H1 (cell line): ENCODE data around the gene WWC2. TPM values are rescaled to one million over a fixed set of nuclear protein-coding genes. Genes with fewer than 3 reads are reported as not detected.

Experiments used
- CTCF ChIA-PET: fragments of 300-600 bp; sonication (Branson Sonifier 250); formaldehyde crosslinking; loops from one replicate; lab custom pipeline; 2021; ENCODE audit not compliant: partially characterized antibody; lab: Charles Lee
- POLR2A ChIA-PET: fragments of 300-600 bp; sonication (Branson Sonifier 250); formaldehyde crosslinking; loops from one replicate; lab custom pipeline; 2021; ENCODE audit warnings: inconsistent platforms; ENCODE audit not compliant: partially characterized antibody; lab: Charles Lee
- DNase-seq, 2 experiments: peaks; one replicate each; pipeline versions ENCODE4 v3.0.0 to v3.0.0-alpha.2; 2010 to 2022; ENCODE audit warnings: low spot score in 2 of 2, low read depth in 1 of 2, mixed read lengths in 1 of 2
- FAIRE-seq: peaks from 2 replicates; lab custom pipeline; 2011; peaks lifted over from hg19 to GRCh38; lab: Jason Lieb, UNC
- H2AFZ ChIP-seq: 2 replicates; pipeline ENCODE4 v1.8.1; 2012; ENCODE audit warnings: low read length, inconsistent platforms
- H2AK5ac ChIP-seq: 2 replicates; pipeline ENCODE4 v1.6.1; 2013; ENCODE audit warnings: low read depth, low read length
- H2BK120ac ChIP-seq: replicated peaks from 2 replicates; pipeline ENCODE3; 2013; ENCODE audit warnings: low read depth, low read length, inconsistent platforms
- H2BK12ac ChIP-seq: 2 replicates; pipeline ENCODE4 v1.6.1; 2013; ENCODE audit warnings: low read depth, low read length
- H2BK15ac ChIP-seq: 2 replicates; pipeline ENCODE4 v1.6.1; 2013; ENCODE audit warnings: low read length
- H2BK20ac ChIP-seq: 2 replicates; pipeline ENCODE4 v1.6.1; 2013; ENCODE audit warnings: low read length
- H2BK5ac ChIP-seq: 2 replicates; pipeline ENCODE4 v1.6.1; 2013; ENCODE audit warnings: low read depth, low read length
- H3K14ac ChIP-seq: 2 replicates; pipeline ENCODE4 v1.6.1; 2013; ENCODE audit warnings: inconsistent platforms; ENCODE audit not compliant: insufficient read length
- H3K18ac ChIP-seq: 2 replicates; pipeline ENCODE4 v1.6.1; 2013; ENCODE audit warnings: low read length; ENCODE audit errors: extremely low read depth
- H3K23ac ChIP-seq: 2 replicates; pipeline ENCODE4 v1.6.1; 2013; ENCODE audit warnings: inconsistent platforms; ENCODE audit not compliant: insufficient read length
- H3K23me2 ChIP-seq: 2 replicates; pipeline ENCODE4 v1.6.1; 2013; ENCODE audit warnings: low read depth, low read length
- H3K27ac ChIP-seq: 2 replicates; pipeline ENCODE4 v1.6.1; 2011; ENCODE audit warnings: low read depth, low read length, inconsistent platforms
- H3K27me3 ChIP-seq, 4 experiments: replicated peaks in 1 of 4; 1 replicate in 1 of 4; 2 replicates in 3 of 4; pipeline versions ENCODE4 v1.6.1 to v1.8.1; 2011 to 2013; ENCODE audit warnings: low read length in 3 of 4, mild to moderate bottlenecking in 3 of 4, inconsistent platforms in 2 of 4, mixed read lengths in 2 of 4, moderate library complexity in 1 of 4; ENCODE audit not compliant: control insufficient read depth in 3 of 4, insufficient read depth in 3 of 4; ENCODE audit errors: extremely low read depth in 1 of 4
- H3K36me3 ChIP-seq, 4 experiments: 2 replicates each; pipeline versions ENCODE4 v1.6.1 to v1.8.1; 2011 to 2013; ENCODE audit warnings: mild to moderate bottlenecking in 4 of 4, low read length in 3 of 4, moderate library complexity in 2 of 4, control low read depth in 1 of 4, inconsistent platforms in 1 of 4; ENCODE audit not compliant: insufficient read depth in 4 of 4, control insufficient read depth in 2 of 4
- H3K4ac ChIP-seq: replicated peaks from 2 replicates; pipeline ENCODE3; 2013; ENCODE audit warnings: low read length, low read depth, mixed read lengths, inconsistent platforms; ENCODE audit not compliant: insufficient read length
- H3K4me1 ChIP-seq, 4 experiments: replicated peaks in 1 of 4; 1 replicate in 1 of 4; 2 replicates in 3 of 4; pipeline versions ENCODE4 v1.6.1 to v1.8.1; 2011 to 2013; ENCODE audit warnings: low read length in 3 of 4, inconsistent platforms in 2 of 4, mixed read lengths in 1 of 4; ENCODE audit not compliant: insufficient read depth in 4 of 4, control insufficient read depth in 3 of 4
- H3K4me2 ChIP-seq, 2 experiments: 2 replicates each; pipeline versions ENCODE4 v1.6.1 to v1.8.1; 2011 to 2013; ENCODE audit warnings: low read depth in 2 of 2, low read length in 2 of 2, control low read depth in 1 of 2, inconsistent platforms in 1 of 2, mild to moderate bottlenecking in 1 of 2; ENCODE audit not compliant: insufficient read depth in 1 of 2
- H3K4me3 ChIP-seq, 4 experiments: fragments of 200-600, 300-600 bp in 1 of 4; sonication (generic), shearing (Covaris generic), sonication (Bioruptor Twin) in 1 of 4; 2 replicates each; pipeline versions ENCODE4 v1.5.1 to v1.8.1; 2011 to 2016; ENCODE audit warnings: low read length in 4 of 4, low read depth in 3 of 4, control low read depth in 2 of 4, inconsistent platforms in 2 of 4, mild to moderate bottlenecking in 2 of 4, mixed read lengths in 1 of 4, moderate library complexity in 1 of 4; ENCODE audit not compliant: insufficient read depth in 2 of 4; ENCODE audit errors: extremely low read depth in 1 of 4
- H3K56ac ChIP-seq: replicated peaks from 2 replicates; pipeline ENCODE3; 2013; ENCODE audit warnings: low read depth, mild to moderate bottlenecking, mixed read lengths, low read length, inconsistent platforms; ENCODE audit not compliant: insufficient read length
- H3K79me1 ChIP-seq: 2 replicates; pipeline ENCODE4 v1.6.1; 2013; ENCODE audit warnings: low read depth, low read length, control low read depth
- H3K79me2 ChIP-seq, 2 experiments: 2 replicates each; pipeline versions ENCODE4 v1.6.1 to v1.8.1; 2012 to 2013; ENCODE audit warnings: low read length in 2 of 2, mild to moderate bottlenecking in 2 of 2, inconsistent platforms in 1 of 2; ENCODE audit not compliant: insufficient read depth in 2 of 2, control insufficient read depth in 1 of 2
- H3K9ac ChIP-seq, 4 experiments: replicated peaks in 1 of 4; 1 replicate in 1 of 4; 2 replicates in 3 of 4; pipeline versions ENCODE4 v1.6.1 to v1.8.1; 2011 to 2013; ENCODE audit warnings: low read depth in 3 of 4, low read length in 3 of 4, control low read depth in 2 of 4, mild to moderate bottlenecking in 2 of 4, moderate library complexity in 2 of 4, inconsistent platforms in 1 of 4; ENCODE audit errors: extremely low read depth in 1 of 4
- H3K9me3 ChIP-seq, 2 experiments: 2 replicates each; pipeline versions ENCODE4 v1.6.1 to v1.8.1; 2012 to 2013; ENCODE audit warnings: mild to moderate bottlenecking in 2 of 2, moderate library complexity in 2 of 2, control low read depth in 1 of 2, inconsistent platforms in 1 of 2, low read depth in 1 of 2, low read length in 1 of 2, mixed read lengths in 1 of 2; ENCODE audit not compliant: insufficient read depth in 2 of 2
- H4K20me1 ChIP-seq, 2 experiments: replicated peaks in 1 of 2; 2 replicates each; pipeline versions ENCODE3 to v1.8.1; 2011 to 2013; ENCODE audit warnings: inconsistent platforms in 2 of 2, low read length in 2 of 2, mild to moderate bottlenecking in 1 of 2; ENCODE audit not compliant: insufficient read depth in 2 of 2, control insufficient read depth in 1 of 2
- H4K5ac ChIP-seq: 2 replicates; pipeline ENCODE4 v1.6.1; 2013; ENCODE audit warnings: low read length, low read depth, mixed read lengths, inconsistent platforms; ENCODE audit not compliant: insufficient read length
- H4K8ac ChIP-seq: 2 replicates; pipeline ENCODE4 v1.8.0; 2013; ENCODE audit warnings: mild to moderate bottlenecking, moderate library complexity, low read length, inconsistent platforms; ENCODE audit not compliant: insufficient read depth; ENCODE audit errors: extremely low read depth
- H4K91ac ChIP-seq: replicated peaks from 2 replicates; pipeline ENCODE3; 2013; ENCODE audit warnings: low read length, mixed read lengths, inconsistent platforms; ENCODE audit not compliant: insufficient read length
- WGBS, 2 experiments: shearing (Covaris generic) in 1 of 2; methylation state at CpG; one replicate each; pipeline versions ENCODE4 v1.1.6 to v1.1.7; 2013 to 2015; ENCODE audit warnings: low lambda C conversion rate in 2 of 2, mixed read lengths in 2 of 2, inconsistent platforms in 1 of 2, low coverage in 1 of 2, missing lambda C conversion rate in 1 of 2; ENCODE audit not compliant: insufficient replicate concordance in 2 of 2, insufficient coverage in 1 of 2, insufficient read length in 1 of 2; ENCODE audit errors: extremely low coverage in 1 of 2, missing lambda C conversion rate in 1 of 2; 5-methylcytosine and 5-hydroxymethylcytosine counted together
- polyA plus RNA-seq, 7 experiments: library from polyadenylated mRNA; depleted of rRNA in 3 of 7; stranded (reverse) in 5 of 7; unstranded in 2 of 7; fragments of >200 nt in 5 of 7; fragments of 200-250 nt in 2 of 7; gene quantifications; 1 replicate in 5 of 7; 2 replicates in 1 of 7; 4 replicates in 1 of 7; pipeline versions ENCODE4 v1.2.1 to v1.2.3, GENCODE V29; 2011 to 2013; ENCODE audit warnings: missing spikeins in 2 of 7, mixed read lengths in 2 of 7
- total RNA-seq: library from RNA; stranded (reverse); fragmentation: NEBNext Ultra II Directional; extraction: Animal tissue kit (Norgen Biotek cat#: 25700); gene quantifications from 2 replicates; pipeline ENCODE4 v1.2.1, GENCODE V29; 2021

Gene WWC2
- total and polyA plus RNA-seq, 2 of the 8 experiments (the other 6 are each of a cell fraction or from before 2014, with no cell fraction given) = 17.6 to 135 TPM

DNA sequence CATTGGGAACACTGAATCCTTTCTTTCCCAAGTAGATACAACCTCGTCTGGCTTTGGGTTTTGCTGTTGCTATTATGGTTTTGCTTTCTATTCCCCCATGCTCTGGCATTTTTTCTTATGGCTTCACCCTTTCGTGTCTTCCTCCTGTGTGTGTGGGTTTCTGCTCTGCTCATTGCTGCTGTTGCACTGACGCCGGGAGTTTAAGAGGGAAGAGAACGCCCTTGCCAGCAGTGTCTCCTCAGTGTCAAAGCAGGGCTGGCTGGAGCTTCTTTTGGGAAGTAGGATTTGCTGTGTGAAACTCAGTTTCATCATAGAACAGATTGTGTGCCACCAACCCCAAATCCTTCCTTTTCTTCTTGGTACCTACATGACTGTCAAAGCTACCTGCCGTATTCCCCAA is 157.3 kb downstream of the WWC2 start:
- H3K4me2 ChIP-seq = no peak overlapping the region
- H3K4ac ChIP-seq = no peak overlapping the region
- no peak overlapping the region for H4K8ac ChIP-seq
- no peak overlapping the region for H3K14ac ChIP-seq
- H3K27ac ChIP-seq = no peak overlapping the region
- H3K9me3 ChIP-seq = no peaks in the 10 kb centered on the region
- no peak overlapping the region for H2BK15ac ChIP-seq
- H3K23me2 ChIP-seq = no peaks in the 10 kb centered on the region
- DNase-seq (no peak), FAIRE-seq (no peak)
- H3K4me1 ChIP-seq = peaks cover 0 to 4% (median 0%) of the 10 kb centered on the region in 4 experiments; a peak in 1 of 7 replicates
- no peaks in the 10 kb centered on the region for H4K20me1 ChIP-seq
- no peak overlapping the region for H2BK120ac ChIP-seq
- no peak overlapping the region for H4K5ac ChIP-seq
- H2AFZ ChIP-seq = no peak overlapping the region
- H2BK12ac ChIP-seq = no peak overlapping the region
- no peak overlapping the region for H4K91ac ChIP-seq
- H3K9ac ChIP-seq = no peak overlapping the region; a peak in 1 of 7 replicates
- no peak overlapping the region for H3K56ac ChIP-seq
- H2BK20ac ChIP-seq = no peak overlapping the region
- no peak overlapping the region for H3K23ac ChIP-seq
- H3K4me3 ChIP-seq = no peak overlapping the region
- WGBS, 2 experiments = 93% methylated on average over 5 of the region's 6 CpGs; no CpG with 5 or more reads in 1 of the 2 experiments
- no peak overlapping the region for H2AK5ac ChIP-seq
- no peak overlapping the region for H3K18ac ChIP-seq
- peaks cover 0 to 11% of the 10 kb centered on the region in 2 experiments; a peak in 1 of 4 replicates for H3K79me2 ChIP-seq
- ChIA-PET POLR2A (interaction anchor here (0.7 to 1.6 kb wide), 2 partner anchors 34 to 158 kb away, joined by 4 to 8 read pairs; partner anchors contain the start of gene WWC2), CTCF (interaction anchor here (0.6 to 5.0 kb wide), 45 partner anchors 8 to 331 kb away, joined by 3 to 65 read pairs (median 4); partner anchors contain the start of gene WWC2)
- no peaks in the 10 kb centered on the region for H3K27me3 ChIP-seq
- H3K36me3 ChIP-seq = peaks cover 9 to 51% (median 39%) of the 10 kb centered on the region in 4 experiments; a peak in 7 of 8 replicates
- no peaks in the 10 kb centered on the region; the same call in 1 of the 2 replicates for H3K79me1 ChIP-seq
- H2BK5ac ChIP-seq = no peak overlapping the region
